ENCODE results near the gene FBN1.

FBN1 gene

GRCh38 chr15:48645558-48646330 lies at the start of gene FBN1:
FBN1 (minus strand) TSS chr15:48645709; CDS start chr15:48644769, 940 bp downstream.
- no peak within 1 kb of the TSS for H3K27ac Mint-ChIP-seq
- H3K4me3 Mint-ChIP-seq, result peak within 1 kb of the TSS; percentile 56

GRCh38 chr15:48693484-48693883 lies 48.0 kb upstream of the FBN1 start:
- Mint-ChIP-seq H3K4me1 (ENCODE audit: low read depth) (no peaks in the 10 kb centered on the region), H3K27me3 (no peaks in the 10 kb centered on the region), H3K36me3 (no peaks in the 10 kb centered on the region), H3K27ac (no peak overlapping the region), H3K4me3 (no peak overlapping the region), H3K9me3 (ENCODE audit: low read depth) (peaks cover 9% of the 10 kb centered on the region)

More at GRCh38 chr15:48645558-48646330, at the start of gene FBN1:
- H3K9me3 Mint-ChIP-seq (ENCODE audit: low read depth), result no peaks in the 10 kb centered on the region
- H3K27me3 Mint-ChIP-seq, result peaks cover 23% of the 10 kb centered on the region
- H3K4me1 Mint-ChIP-seq (ENCODE audit: low read depth), result peaks cover 7% of the 10 kb centered on the region
- H3K36me3 Mint-ChIP-seq, result no peaks in the 10 kb centered on the region

- Mint-ChIP-seq H3K4me3 (no peak overlapping the region), H3K36me3 (peaks cover 3% of the 10 kb centered on the region), H3K27me3 (peaks cover 2% of the 10 kb centered on the region), H3K4me1 (ENCODE audit: low read depth) (no peaks in the 10 kb centered on the region), H3K27ac (no peak overlapping the region), H3K9me3 (ENCODE audit: low read depth) (peaks cover 18% of the 10 kb centered on the region)
These were observed 43.0 kb upstream of the FBN1 start for GRCh38 chr15:48688493-48688892.

GRCh38 chr15:48683991-48684765 lies 38.7 kb upstream of the FBN1 start:
- no peak overlapping the region for H3K27ac Mint-ChIP-seq
- peaks cover 2% of the 10 kb centered on the region for H3K27me3 Mint-ChIP-seq
- peaks cover 9% of the 10 kb centered on the region for H3K9me3 Mint-ChIP-seq (ENCODE audit: low read depth)
- peaks cover 3% of the 10 kb centered on the region for H3K36me3 Mint-ChIP-seq
- H3K4me1 Mint-ChIP-seq (ENCODE audit: low read depth), result no peaks in the 10 kb centered on the region
- H3K4me3 Mint-ChIP-seq, result no peak overlapping the region

GRCh38 chr15:48682942-48683651 lies 37.6 kb upstream of the FBN1 start:
- Mint-ChIP-seq H3K4me3 (no peak overlapping the region), H3K4me1 (ENCODE audit: low read depth) (no peaks in the 10 kb centered on the region), H3K36me3 (peaks cover 5% of the 10 kb centered on the region), H3K9me3 (ENCODE audit: low read depth) (peaks cover 9% of the 10 kb centered on the region), H3K27ac (no peak overlapping the region), H3K27me3 (peaks cover 4% of the 10 kb centered on the region)

GRCh38 chr15:48681353-48681752 lies 35.8 kb upstream of the FBN1 start:
- H3K27ac Mint-ChIP-seq, result no peak overlapping the region
- H3K27me3 Mint-ChIP-seq, result peaks cover 4% of the 10 kb centered on the region
- H3K36me3 Mint-ChIP-seq, result peaks cover 5% of the 10 kb centered on the region
- H3K4me1 Mint-ChIP-seq (ENCODE audit: low read depth), result no peaks in the 10 kb centered on the region
- peaks cover 7% of the 10 kb centered on the region for H3K9me3 Mint-ChIP-seq (ENCODE audit: low read depth)
- no peak overlapping the region for H3K4me3 Mint-ChIP-seq

- H3K27me3 Mint-ChIP-seq, result peaks cover 4% of the 10 kb centered on the region
- peaks cover 5% of the 10 kb centered on the region for H3K36me3 Mint-ChIP-seq
- H3K4me3 Mint-ChIP-seq, result no peak overlapping the region
These were observed 35.3 kb upstream of the FBN1 start for GRCh38 chr15:48680841-48681240.

GRCh38 chr15:48679952-48680351 lies 34.4 kb upstream of the FBN1 start:
- Mint-ChIP-seq H3K4me3 (no peak overlapping the region), H3K27me3 (peaks cover 4% of the 10 kb centered on the region), H3K4me1 (ENCODE audit: low read depth) (no peaks in the 10 kb centered on the region), H3K9me3 (ENCODE audit: low read depth) (peaks cover 3% of the 10 kb centered on the region), H3K27ac (no peak overlapping the region), H3K36me3 (peaks cover 5% of the 10 kb centered on the region)

More at GRCh38 chr15:48680841-48681240, 35.3 kb upstream of the FBN1 start:
- no peaks in the 10 kb centered on the region for H3K4me1 Mint-ChIP-seq (ENCODE audit: low read depth)
- no peak overlapping the region for H3K27ac Mint-ChIP-seq
- peaks cover 3% of the 10 kb centered on the region for H3K9me3 Mint-ChIP-seq (ENCODE audit: low read depth)

- Mint-ChIP-seq H3K4me1 (ENCODE audit: low read depth) (no peaks in the 10 kb centered on the region), H3K27ac (no peak overlapping the region), H3K36me3 (peaks cover 2% of the 10 kb centered on the region), H3K4me3 (no peak overlapping the region), H3K27me3 (peaks cover 2% of the 10 kb centered on the region), H3K9me3 (ENCODE audit: low read depth) (no peaks in the 10 kb centered on the region)
These were observed 33.3 kb upstream of the FBN1 start for GRCh38 chr15:48678851-48679250.

GRCh38 chr15:48677821-48678220 lies 32.3 kb upstream of the FBN1 start:
- H3K27me3 Mint-ChIP-seq, result peaks cover 2% of the 10 kb centered on the region
- H3K4me1 Mint-ChIP-seq (ENCODE audit: low read depth), result no peaks in the 10 kb centered on the region
- H3K4me3 Mint-ChIP-seq, result no peak overlapping the region
- no peaks in the 10 kb centered on the region for H3K9me3 Mint-ChIP-seq (ENCODE audit: low read depth)
- H3K27ac Mint-ChIP-seq, result no peak overlapping the region
- H3K36me3 Mint-ChIP-seq, result peaks cover 2% of the 10 kb centered on the region

- Mint-ChIP-seq H3K9me3 (ENCODE audit: low read depth) (no peaks in the 10 kb centered on the region), H3K4me1 (ENCODE audit: low read depth) (no peaks in the 10 kb centered on the region), H3K27ac (no peak overlapping the region), H3K4me3 (no peak overlapping the region), H3K36me3 (peaks cover 2% of the 10 kb centered on the region), H3K27me3 (peaks cover 2% of the 10 kb centered on the region)
These were observed 29.9 kb upstream of the FBN1 start for GRCh38 chr15:48675436-48675835.

- no peaks in the 10 kb centered on the region for H3K9me3 Mint-ChIP-seq (ENCODE audit: low read depth)
- H3K4me3 Mint-ChIP-seq, result no peak overlapping the region
- H3K4me1 Mint-ChIP-seq (ENCODE audit: low read depth), result no peaks in the 10 kb centered on the region
These were observed 29.4 kb upstream of the FBN1 start for GRCh38 chr15:48674876-48675275.

GRCh38 chr15:48672206-48672605 lies 26.7 kb upstream of the FBN1 start:
- no peaks in the 10 kb centered on the region for H3K9me3 Mint-ChIP-seq (ENCODE audit: low read depth)
- no peaks in the 10 kb centered on the region for H3K36me3 Mint-ChIP-seq
- H3K27me3 Mint-ChIP-seq, result no peaks in the 10 kb centered on the region
- H3K27ac Mint-ChIP-seq, result no peak overlapping the region
- no peaks in the 10 kb centered on the region for H3K4me1 Mint-ChIP-seq (ENCODE audit: low read depth)
- H3K4me3 Mint-ChIP-seq, result no peak overlapping the region

More at GRCh38 chr15:48674876-48675275, 29.4 kb upstream of the FBN1 start:
- Mint-ChIP-seq H3K27me3 (peaks cover 2% of the 10 kb centered on the region), H3K36me3 (peaks cover 2% of the 10 kb centered on the region), H3K27ac (no peak overlapping the region)

- Mint-ChIP-seq H3K36me3 (no peaks in the 10 kb centered on the region), H3K4me1 (ENCODE audit: low read depth) (no peaks in the 10 kb centered on the region), H3K27me3 (no peaks in the 10 kb centered on the region), H3K4me3 (no peak overlapping the region), H3K27ac (no peak overlapping the region), H3K9me3 (ENCODE audit: low read depth) (no peaks in the 10 kb centered on the region)
These were observed 25.9 kb upstream of the FBN1 start for GRCh38 chr15:48671103-48672022.

Measured in activated naive CD8-positive, alpha-beta T cell (primary cell).